GM12878 (cell line): Measurements from ENCODE around the gene ACOT6. TPM values are rescaled to one million over a fixed set of nuclear protein-coding genes. Genes with fewer than 3 reads are reported as not detected.
"Not testable (repeated sequence)": the region's sequence is repeated elsewhere in the genome, so short reads cannot be mapped to it uniquely, and the experiment has no call there.

Source experiments
- ATAC-seq: fragments of 200-7000 bp; cut with Tn5 transposase; 3 replicates; pipeline ENCODE4 v1.9.1; 2020; ENCODE audit warnings: mild to moderate bottlenecking, moderate library complexity
- BruUV-seq: library from RNA; stranded (reverse); fragments of 400-500 nt; replicated peaks from 2 replicates; lab custom pipeline; 2021; lab: Mats Ljungman, UMichigan
- CTCF ChIA-PET: fragments of 300-600 bp; sonication (Branson Sonifier 250); formaldehyde crosslinking; extraction: SDS; loops from one replicate; lab custom pipeline; 2021; ENCODE audit warnings: inconsistent platforms; lab: Yijun Ruan, JAX
- POLR2A ChIA-PET: fragments of 350-600 bp; formaldehyde crosslinking; extraction: SDS; loops from one replicate; lab custom pipeline; 2021; ENCODE audit warnings: inconsistent platforms; lab: Charles Lee
- RAD21 ChIA-PET: fragments of 300-600 bp; sonication (Branson Sonifier 250); formaldehyde crosslinking; loops from one replicate; lab custom pipeline; 2023; ENCODE audit warnings: antibody characterized with exemption; ENCODE audit not compliant: unreplicated experiment; lab: Charles Lee
- SMC1A ChIA-PET: fragments of 300-600 bp; sonication (Branson Sonifier 250); formaldehyde crosslinking; loops from one replicate; lab custom pipeline; 2023; ENCODE audit not compliant: unreplicated experiment, uncharacterized antibody; lab: Charles Lee
- DNase-seq: peaks from one replicate; pipeline ENCODE4 v3.0.0-alpha.2; 2011; ENCODE audit warnings: low read depth, low spot score
- FAIRE-seq: peaks from 3 replicates; lab custom pipeline; 2011; peaks lifted over from hg19 to GRCh38; lab: Jason Lieb, UNC
- H2AFZ ChIP-seq: 2 replicates; pipeline ENCODE4 v1.6.0; 2011; ENCODE audit warnings: low read depth, low read length, control low read depth; ENCODE audit not compliant: control insufficient read depth
- H3K27ac ChIP-seq: 2 replicates; pipeline ENCODE4 v1.5.1; 2011; ENCODE audit warnings: control low read depth; ENCODE audit not compliant: control insufficient read depth, insufficient read depth
- H3K27me3 ChIP-seq, 2 experiments: replicated peaks in 1 of 2; 2 replicates each; pipeline versions ENCODE4 v1.6.0 to v1.6.1; 2011; ENCODE audit warnings: low read length in 1 of 2; ENCODE audit not compliant: control insufficient read depth in 2 of 2, insufficient read depth in 2 of 2
- H3K36me3 ChIP-seq, 2 experiments: 2 replicates each; pipeline ENCODE4 v1.5.1; 2011; ENCODE audit warnings: low read length in 1 of 2; ENCODE audit not compliant: control insufficient read depth in 2 of 2, insufficient read depth in 2 of 2
- H3K4me1 ChIP-seq: 2 replicates; pipeline ENCODE4 v1.6.1; 2011; ENCODE audit warnings: mild to moderate bottlenecking, low read length, moderate library complexity, mixed read lengths; ENCODE audit not compliant: control insufficient read depth, insufficient read depth
- H3K4me2 ChIP-seq: 2 replicates; pipeline ENCODE4 v1.6.0; 2011; ENCODE audit warnings: control low read depth; ENCODE audit not compliant: control insufficient read depth, insufficient read depth
- H3K4me3 ChIP-seq: fragments of 200-600 bp; sonication (generic); 2 replicates; pipeline ENCODE4 v1.5.1; 2016
- H3K79me2 ChIP-seq: 2 replicates; pipeline ENCODE4 v1.6.0; 2011; ENCODE audit warnings: low read length; ENCODE audit not compliant: control insufficient read depth, insufficient read depth
- H3K9ac ChIP-seq: 2 replicates; pipeline ENCODE4 v1.8.0; 2011; ENCODE audit warnings: low read length, control low read depth, mixed read lengths; ENCODE audit not compliant: control insufficient read depth, insufficient read depth
- H3K9me3 ChIP-seq: replicated peaks from 3 replicates; pipeline ENCODE4 v1.5.1; 2011; ENCODE audit warnings: mild to moderate bottlenecking, low read length; ENCODE audit not compliant: control insufficient read depth, insufficient read depth
- H4K20me1 ChIP-seq: 2 replicates; pipeline ENCODE4 v1.6.0; 2011; ENCODE audit not compliant: control insufficient read depth, insufficient read depth
- BACH1 ChIP-seq: fragments of 450-650 bp; IDR thresholded peaks from 2 replicates; pipeline ENCODE4 v1.6.1; 2017; ENCODE audit warnings: mild to moderate bottlenecking, borderline replicate concordance
- BHLHE40 ChIP-seq, 2 experiments: fragments of 450-650 bp in 1 of 2; IDR thresholded peaks; 2 replicates each; pipeline ENCODE4 v1.6.1; 2011 to 2017; ENCODE audit warnings: low read depth in 2 of 2, borderline replicate concordance in 1 of 2, improper control_type of control experiment in 1 of 2, low read length in 1 of 2, mild to moderate bottlenecking in 1 of 2
- CBFB ChIP-seq: IDR thresholded peaks from 2 replicates; pipeline ENCODE4 v1.6.1; 2016; ENCODE audit warnings: antibody characterized with exemption, low read depth
- DPF2 ChIP-seq: fragments of 450-650 bp; IDR thresholded peaks from 2 replicates; pipeline ENCODE4 v1.6.1; 2017; ENCODE audit warnings: mild to moderate bottlenecking
- EED ChIP-seq: sonication (generic); IDR thresholded peaks from 2 replicates; pipeline ENCODE4 v1.6.1; 2016; ENCODE audit warnings: antibody characterized with exemption, low read depth
- FOS ChIP-seq: IDR thresholded peaks from 3 replicates; pipeline ENCODE4 v1.6.1; 2011; ENCODE audit warnings: borderline replicate concordance; ENCODE audit not compliant: insufficient read length; ENCODE audit errors: extremely low read depth
- FOXK2 ChIP-seq: fragments of 450-650 bp; IDR thresholded peaks from 2 replicates; pipeline ENCODE4 v1.6.1; 2017; ENCODE audit warnings: mild to moderate bottlenecking, moderate library complexity
- HDAC6 ChIP-seq: fragments of 200-600 bp; sonication (generic); IDR thresholded peaks from one replicate; pipeline ENCODE4 v1.8.0; 2017; ENCODE audit warnings: antibody characterized with exemption; ENCODE audit not compliant: unreplicated experiment
- LARP7 ChIP-seq: fragments of 450-650 bp; IDR thresholded peaks from 2 replicates; pipeline ENCODE4 v1.6.1; 2017; ENCODE audit warnings: mild to moderate bottlenecking
- MEF2B ChIP-seq: fragments of 450-650 bp; IDR thresholded peaks from 2 replicates; pipeline ENCODE4 v1.6.1; 2018; ENCODE audit warnings: mild to moderate bottlenecking, moderate library complexity; ENCODE audit not compliant: partially characterized antibody, poor library complexity, severe bottlenecking
- POLR2A ChIP-seq: IDR thresholded peaks from 2 replicates; pipeline ENCODE4 v1.6.1; 2011; ENCODE audit warnings: low read depth, mild to moderate bottlenecking, low read length
- SIN3A ChIP-seq: IDR thresholded peaks from 2 replicates; pipeline ENCODE4 v1.6.1; 2012; ENCODE audit warnings: low read depth, low read length, improper control_type of control experiment
- TCF12 ChIP-seq: IDR thresholded peaks from 2 replicates; pipeline ENCODE4 v1.6.1; 2011; ENCODE audit warnings: low read depth, mild to moderate bottlenecking, low read length
- YBX1 ChIP-seq: fragments of 450-650 bp; IDR thresholded peaks from 2 replicates; pipeline ENCODE4 v1.6.1; 2016; ENCODE audit warnings: antibody characterized with exemption
- WGBS: methylation state at CpG from one replicate; pipeline ENCODE4 v1.1.6; 2016; ENCODE audit warnings: low lambda C conversion rate; ENCODE audit not compliant: insufficient replicate concordance, insufficient coverage; ENCODE audit errors: missing lambda C conversion rate; 5-methylcytosine and 5-hydroxymethylcytosine counted together
- in situ Hi-C: fragments of 300-500 bp; cut with MboI; formaldehyde crosslinking; loops from 9 replicates; pipeline ENCODE4 v1.14.3; 2018; ENCODE audit warnings: mixed read lengths
- intact Hi-C: fragments of 100-400 bp; cut with micrococcal nuclease; formaldehyde crosslinking; loops from one replicate; pipeline ENCODE4 v1.14.2; 2022; ENCODE audit not compliant: unreplicated experiment
- polyA plus RNA-seq, 11 experiments: library from polyadenylated mRNA; depleted of rRNA in 4 of 11; unstranded in 6 of 11; stranded (reverse) in 5 of 11; fragments of >200 nt; fragmentation: Nextera tagmentation in 4 of 11; fragmentation: Illumina TruSeq in 1 of 11; extraction: Ambion mirVana in 4 of 11; extraction: Trizol in 1 of 11; gene quantifications; 1 replicate in 1 of 11; 2 replicates in 10 of 11; pipeline versions ENCODE4 v1.2.1 to v1.2.3, GENCODE V29; 2011 to 2016; ENCODE audit warnings: inconsistent platforms in 2 of 11, missing spikeins in 2 of 11, low read depth in 1 of 11
- total RNA-seq, 4 experiments: library from RNA; depleted of rRNA in 3 of 4; stranded (reverse); fragments of >200 nt in 3 of 4; fragmentation: Illumina TruSeq in 1 of 4; extraction: Trizol in 1 of 4; gene quantifications; 2 replicates each; pipeline versions ENCODE4 v1.2.1 to v1.2.3, GENCODE V29; 2013 to 2021
- TF ChIP-seq, protein P1 (sequence below): fragments of 450-650 bp; IDR thresholded peaks from 2 replicates; pipeline ENCODE4 v1.6.1; 2017; ENCODE audit warnings: low read depth, mild to moderate bottlenecking, moderate library complexity
- TF ChIP-seq, protein P2 (sequence below): IDR thresholded peaks from 2 replicates; pipeline ENCODE4 v1.6.1; 2012; ENCODE audit warnings: improper control_type of control experiment, low read depth, low read length; ENCODE audit not compliant: insufficient replicate concordance

Gene ACOT6
- total and polyA plus RNA-seq, 10 of the 15 experiments (the other 5 are each of a cell fraction or from before 2014, with no cell fraction given) = not detected

DNA sequence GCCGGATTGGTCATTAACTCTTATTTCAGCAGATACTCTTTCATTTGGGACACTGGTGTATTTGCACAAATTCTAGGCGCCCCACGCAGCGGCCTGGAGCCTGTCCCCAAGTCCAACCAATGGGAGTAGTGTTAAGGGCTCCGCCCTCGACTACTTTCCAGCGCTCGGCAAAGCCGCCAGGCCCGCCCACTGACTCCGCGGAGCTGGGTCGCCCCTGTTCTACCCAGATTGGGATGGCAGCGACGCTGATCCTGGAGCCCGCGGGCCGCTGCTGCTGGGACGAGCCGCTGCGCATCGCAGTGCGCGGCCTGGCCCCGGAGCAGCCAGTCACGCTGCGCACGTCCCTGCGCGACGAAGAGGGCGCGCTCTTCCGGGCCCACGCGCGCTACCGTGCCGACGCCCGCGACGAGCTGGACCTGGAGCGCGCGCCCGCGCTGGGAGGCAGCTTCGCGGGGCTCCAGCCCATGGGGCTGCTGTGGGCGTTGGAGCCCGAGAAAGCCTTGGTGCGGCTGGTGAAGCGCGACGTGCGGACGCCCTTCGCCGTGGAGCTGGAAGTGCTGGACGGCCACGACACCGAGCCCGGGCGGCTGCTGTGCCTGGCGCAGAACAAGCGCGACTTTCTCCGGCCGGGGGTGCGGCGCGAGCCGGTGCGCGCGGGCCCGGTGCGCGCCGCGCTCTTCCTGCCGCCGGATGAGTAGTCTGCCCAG lies at the start of gene ACOT6 (continued):
- peak; percentile 74; the same call in 1 of the 2 replicates for TF ChIP-seq LARP7
- TF ChIP-seq BACH1 = peak; percentile 93
- TF ChIP-seq FOXK2 = no peak
- TF ChIP-seq POLR2A = peak; percentile 40; the same call in 1 of the 2 replicates
- 0 out of 2 replicates have a peak, but pooled peaks have one; percentile 3 for TF ChIP-seq EED
- TF ChIP-seq MEF2B = no peak
- TF ChIP-seq CBFB = no peak
- peak; percentile 100 for TF ChIP-seq HDAC6
- TF ChIP-seq BHLHE40 (IDR thresholded peaks at IDR 0.05; ENCODE audit: borderline replicate concordance in 1 of 2, low read depth in 2 of 2, low read length in 1 of 2) = peak; percentile 37 to 57; a peak in 3 of 4 replicates
- TF ChIP-seq FOS = no peak
- TF ChIP-seq, protein P1, sequence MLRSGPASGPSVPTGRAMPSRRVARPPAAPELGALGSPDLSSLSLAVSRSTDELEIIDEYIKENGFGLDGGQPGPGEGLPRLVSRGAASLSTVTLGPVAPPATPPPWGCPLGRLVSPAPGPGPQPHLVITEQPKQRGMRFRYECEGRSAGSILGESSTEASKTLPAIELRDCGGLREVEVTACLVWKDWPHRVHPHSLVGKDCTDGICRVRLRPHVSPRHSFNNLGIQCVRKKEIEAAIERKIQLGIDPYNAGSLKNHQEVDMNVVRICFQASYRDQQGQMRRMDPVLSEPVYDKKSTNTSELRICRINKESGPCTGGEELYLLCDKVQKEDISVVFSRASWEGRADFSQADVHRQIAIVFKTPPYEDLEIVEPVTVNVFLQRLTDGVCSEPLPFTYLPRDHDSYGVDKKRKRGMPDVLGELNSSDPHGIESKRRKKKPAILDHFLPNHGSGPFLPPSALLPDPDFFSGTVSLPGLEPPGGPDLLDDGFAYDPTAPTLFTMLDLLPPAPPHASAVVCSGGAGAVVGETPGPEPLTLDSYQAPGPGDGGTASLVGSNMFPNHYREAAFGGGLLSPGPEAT = 0 out of 2 replicates have a peak, but pooled peaks have one; percentile 22
- TF ChIP-seq DPF2 = peak; percentile 65; the same call in 1 of the 2 replicates
- no peak for TF ChIP-seq TCF12
- TF ChIP-seq, protein P2, sequence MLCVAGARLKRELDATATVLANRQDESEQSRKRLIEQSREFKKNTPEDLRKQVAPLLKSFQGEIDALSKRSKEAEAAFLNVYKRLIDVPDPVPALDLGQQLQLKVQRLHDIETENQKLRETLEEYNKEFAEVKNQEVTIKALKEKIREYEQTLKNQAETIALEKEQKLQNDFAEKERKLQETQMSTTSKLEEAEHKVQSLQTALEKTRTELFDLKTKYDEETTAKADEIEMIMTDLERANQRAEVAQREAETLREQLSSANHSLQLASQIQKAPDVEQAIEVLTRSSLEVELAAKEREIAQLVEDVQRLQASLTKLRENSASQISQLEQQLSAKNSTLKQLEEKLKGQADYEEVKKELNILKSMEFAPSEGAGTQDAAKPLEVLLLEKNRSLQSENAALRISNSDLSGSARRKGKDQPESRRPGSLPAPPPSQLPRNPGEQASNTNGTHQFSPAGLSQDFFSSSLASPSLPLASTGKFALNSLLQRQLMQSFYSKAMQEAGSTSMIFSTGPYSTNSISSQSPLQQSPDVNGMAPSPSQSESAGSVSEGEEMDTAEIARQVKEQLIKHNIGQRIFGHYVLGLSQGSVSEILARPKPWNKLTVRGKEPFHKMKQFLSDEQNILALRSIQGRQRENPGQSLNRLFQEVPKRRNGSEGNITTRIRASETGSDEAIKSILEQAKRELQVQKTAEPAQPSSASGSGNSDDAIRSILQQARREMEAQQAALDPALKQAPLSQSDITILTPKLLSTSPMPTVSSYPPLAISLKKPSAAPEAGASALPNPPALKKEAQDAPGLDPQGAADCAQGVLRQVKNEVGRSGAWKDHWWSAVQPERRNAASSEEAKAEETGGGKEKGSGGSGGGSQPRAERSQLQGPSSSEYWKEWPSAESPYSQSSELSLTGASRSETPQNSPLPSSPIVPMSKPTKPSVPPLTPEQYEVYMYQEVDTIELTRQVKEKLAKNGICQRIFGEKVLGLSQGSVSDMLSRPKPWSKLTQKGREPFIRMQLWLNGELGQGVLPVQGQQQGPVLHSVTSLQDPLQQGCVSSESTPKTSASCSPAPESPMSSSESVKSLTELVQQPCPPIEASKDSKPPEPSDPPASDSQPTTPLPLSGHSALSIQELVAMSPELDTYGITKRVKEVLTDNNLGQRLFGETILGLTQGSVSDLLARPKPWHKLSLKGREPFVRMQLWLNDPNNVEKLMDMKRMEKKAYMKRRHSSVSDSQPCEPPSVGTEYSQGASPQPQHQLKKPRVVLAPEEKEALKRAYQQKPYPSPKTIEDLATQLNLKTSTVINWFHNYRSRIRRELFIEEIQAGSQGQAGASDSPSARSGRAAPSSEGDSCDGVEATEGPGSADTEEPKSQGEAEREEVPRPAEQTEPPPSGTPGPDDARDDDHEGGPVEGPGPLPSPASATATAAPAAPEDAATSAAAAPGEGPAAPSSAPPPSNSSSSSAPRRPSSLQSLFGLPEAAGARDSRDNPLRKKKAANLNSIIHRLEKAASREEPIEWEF = no peak
- TF ChIP-seq SIN3A = 0 out of 2 replicates have a peak, but pooled peaks have one; percentile 42
- TF ChIP-seq YBX1 = no peak

DNA sequence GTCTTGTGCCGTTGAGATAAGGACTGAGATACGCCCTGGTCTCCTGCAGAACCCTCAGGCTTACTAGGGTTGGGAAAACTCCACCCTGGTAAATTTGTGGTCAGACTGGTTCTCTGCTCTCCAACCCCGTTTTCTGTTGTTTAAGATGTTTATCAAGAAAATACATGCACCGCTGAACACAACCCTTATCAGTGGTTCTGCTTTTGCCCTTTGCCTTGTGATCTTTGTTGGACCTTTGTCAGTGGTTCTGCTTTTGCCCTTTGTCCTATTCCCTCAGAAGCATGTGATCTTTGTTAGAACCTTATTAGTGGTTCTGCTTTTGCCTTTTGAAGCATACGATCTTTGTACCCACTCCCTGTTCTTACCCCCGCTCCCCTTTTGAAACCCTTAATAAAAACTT lies 49.6 kb upstream of the ACOT6 start:
- H3K4me1 ChIP-seq, H2AFZ ChIP-seq, H3K36me3 ChIP-seq, H3K27me3 ChIP-seq, H3K27ac ChIP-seq, RAD21 ChIA-PET, BruUV-seq, H3K79me2 ChIP-seq, H3K9me3 ChIP-seq, ATAC-seq, POLR2A ChIA-PET, H4K20me1 ChIP-seq, H3K9ac ChIP-seq, CTCF ChIA-PET, SMC1A ChIA-PET, intact Hi-C loops, H3K4me3 ChIP-seq, FAIRE-seq, H3K4me2 ChIP-seq, DNase-seq: not testable (repeated sequence)
- 78% methylated on average over 6 of the region's 6 CpGs for WGBS
- in situ Hi-C loops = loop anchor here (5.0 kb wide), 1 partner anchor 35 kb away; no protein-coding TSS in a partner anchor
